IgD-negative memory B cell (primary cell): ENCODE results near the gene CDH20. TPM values are rescaled to one million over a fixed set of nuclear protein-coding genes. Genes with fewer than 3 reads are reported as not detected.
A peak's percentile ranks its signal among the peaks of the same experiment; 100 is the strongest.

Source experiments
- H3K27ac Mint-ChIP-seq, 3 donors: one replicate each; pipeline ENCODE4 v1.8.0; 2020 to 2022; ENCODE audit warnings: mild to moderate bottlenecking in 3 of 3, mixed read lengths in 3 of 3, moderate library complexity in 1 of 3
- H3K27me3 Mint-ChIP-seq: one replicate; pipeline ENCODE4 v1.8.0; 2021; ENCODE audit warnings: mixed read lengths
- H3K36me3 Mint-ChIP-seq: one replicate; pipeline ENCODE4 v1.8.0; 2020; ENCODE audit warnings: mild to moderate bottlenecking, mixed read lengths
- H3K4me1 Mint-ChIP-seq, 3 donors: one replicate each; pipeline ENCODE4 v1.8.0; 2020 to 2022; ENCODE audit warnings: mixed read lengths in 3 of 3, mild to moderate bottlenecking in 1 of 3
- H3K4me3 Mint-ChIP-seq, 4 donors: one replicate each; pipeline ENCODE4 v1.8.0; 2020 to 2022; ENCODE audit warnings: mild to moderate bottlenecking in 4 of 4, mixed read lengths in 4 of 4, moderate library complexity in 3 of 4
- H3K9me3 Mint-ChIP-seq, 3 donors: one replicate each; pipeline ENCODE4 v1.8.0; 2020 to 2021; ENCODE audit warnings: mixed read lengths in 3 of 3, mild to moderate bottlenecking in 1 of 3
- polyA plus RNA-seq: library from polyadenylated mRNA; unstranded; fragments of 300-500 nt; fragmentation: Illumina TruSeq; gene quantifications from one replicate; pipeline ENCODE4 v1.2.3, GENCODE V29; 2021

CDH20 gene
- polyA plus RNA-seq, 1 donor from 2014 or later = not detected

DNA sequence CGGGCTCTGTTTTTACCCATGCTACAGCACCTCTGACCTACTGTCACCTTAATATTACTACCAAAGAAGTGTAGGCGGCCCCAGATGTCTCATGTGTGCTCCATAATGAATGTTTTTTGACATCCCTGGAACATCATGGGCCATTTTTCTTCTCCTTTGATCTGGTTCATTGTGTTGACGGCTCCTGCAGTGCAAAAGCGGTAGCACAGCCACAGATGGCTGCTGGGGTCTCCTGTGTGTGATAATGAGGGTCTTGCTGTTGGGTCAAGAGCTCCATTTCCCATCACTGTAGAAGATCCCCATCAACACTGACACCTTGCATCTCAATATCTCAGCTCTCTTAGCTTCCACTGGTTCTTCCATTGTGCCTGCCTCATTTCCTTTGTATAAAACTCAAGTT lies 95.0 kb downstream of the CDH20 start:
- no peak overlapping the region for H3K27ac Mint-ChIP-seq
- no peaks in the 10 kb centered on the region for H3K36me3 Mint-ChIP-seq
- H3K27me3 Mint-ChIP-seq = no peaks in the 10 kb centered on the region
- peaks cover 0 to 2% (median 0%) of the 10 kb centered on the region in 3 donors for H3K9me3 Mint-ChIP-seq
- no peak overlapping the region for H3K4me3 Mint-ChIP-seq
- H3K4me1 Mint-ChIP-seq = no peaks in the 10 kb centered on the region

DNA sequence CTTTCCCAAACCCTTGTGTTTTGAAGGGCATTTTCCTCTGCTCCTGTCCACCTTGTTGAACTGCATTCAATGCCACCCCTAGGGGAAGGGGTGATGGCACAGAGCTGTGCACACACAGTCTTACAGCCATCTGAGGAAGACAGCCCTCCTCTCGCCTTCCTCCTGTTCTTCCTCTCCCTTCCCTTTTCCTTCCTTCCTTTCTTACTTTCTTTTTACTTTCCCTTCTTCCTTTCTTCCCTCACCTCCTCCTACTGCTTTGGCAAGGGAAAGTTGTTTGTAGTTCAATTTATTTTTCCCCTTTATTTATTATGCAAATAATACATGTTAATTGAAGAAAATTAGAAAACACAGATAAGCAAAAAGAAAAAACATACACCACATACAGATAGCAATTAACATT lies 99.4 kb downstream of the CDH20 start:
- H3K9me3 Mint-ChIP-seq = peaks cover 0 to 2% (median 0%) of the 10 kb centered on the region in 3 donors
- no peaks in the 10 kb centered on the region for H3K27me3 Mint-ChIP-seq
- peak overlapping the region in 1 of 3 donors; percentile 54 for H3K27ac Mint-ChIP-seq
- no peaks in the 10 kb centered on the region for H3K4me1 Mint-ChIP-seq
- H3K36me3 Mint-ChIP-seq = no peaks in the 10 kb centered on the region
- H3K4me3 Mint-ChIP-seq = no peak overlapping the region

DNA sequence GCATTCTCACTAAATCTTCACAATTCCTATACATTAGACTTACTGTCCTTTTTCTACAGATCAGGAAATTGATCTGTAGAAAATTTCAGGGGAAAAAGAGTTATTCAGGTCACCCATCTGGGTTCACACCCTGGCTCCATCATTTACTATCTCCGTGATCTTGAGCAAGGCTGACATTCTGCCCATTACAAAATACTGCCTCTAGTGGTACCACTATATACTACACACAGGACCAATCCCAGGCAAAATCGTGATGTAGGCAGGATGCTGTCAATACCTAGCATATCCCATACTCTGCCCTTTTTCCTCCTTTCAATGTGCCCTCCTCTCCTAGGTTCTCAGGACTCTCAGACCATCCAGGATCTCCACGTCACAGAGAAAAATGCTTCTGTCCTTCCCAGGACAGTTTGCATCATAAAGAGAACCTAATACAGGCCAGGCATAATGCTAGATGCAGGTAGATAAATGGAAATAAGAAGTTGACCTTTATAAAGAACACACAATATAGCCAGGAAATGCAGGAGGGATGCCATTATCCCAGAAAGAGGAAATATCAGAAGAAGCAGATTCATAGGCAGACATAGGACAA lies 101.9 kb downstream of the CDH20 start:
- H3K4me3 Mint-ChIP-seq = no peak overlapping the region
- no peaks in the 10 kb centered on the region for H3K36me3 Mint-ChIP-seq
- H3K27me3 Mint-ChIP-seq = no peaks in the 10 kb centered on the region
- H3K9me3 Mint-ChIP-seq = peaks cover 0 to 2% (median 0%) of the 10 kb centered on the region in 3 donors
- no peaks in the 10 kb centered on the region for H3K4me1 Mint-ChIP-seq
- no peak overlapping the region for H3K27ac Mint-ChIP-seq

DNA sequence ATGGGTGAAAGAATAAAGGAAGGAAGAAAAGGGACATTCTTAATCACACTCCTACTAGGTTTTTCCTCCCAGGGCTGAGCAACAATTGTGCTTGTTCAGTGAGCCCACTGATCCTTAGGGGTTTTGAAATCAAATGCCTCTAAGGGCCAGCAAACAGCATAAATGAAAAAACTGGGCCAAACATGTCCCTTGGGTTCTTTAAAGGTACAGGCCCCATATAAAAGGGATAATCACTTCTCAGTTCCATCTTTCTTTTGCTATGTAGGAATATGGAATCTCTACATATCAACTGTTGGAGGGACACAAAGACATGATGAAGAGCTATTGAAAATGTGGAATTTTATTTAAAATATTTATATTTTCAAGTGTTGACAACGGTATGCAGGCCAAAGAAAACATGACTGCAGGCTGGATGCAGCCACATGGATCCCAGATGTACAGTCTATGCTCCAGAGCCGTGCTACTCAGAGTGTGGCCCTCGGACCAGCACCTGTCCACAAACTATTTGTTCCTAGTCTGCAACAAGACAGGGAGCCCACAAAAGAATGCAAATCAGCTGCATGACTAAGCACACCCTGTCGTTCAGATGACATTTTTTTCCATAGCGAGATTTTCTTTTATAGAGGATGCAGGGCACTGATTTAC lies 110.0 kb downstream of the CDH20 start:
- peaks cover 2% of the 10 kb centered on the region for H3K27me3 Mint-ChIP-seq
- no peak overlapping the region for H3K4me3 Mint-ChIP-seq
- peaks cover 0 to 13% (median 4%) of the 10 kb centered on the region in 3 donors for H3K9me3 Mint-ChIP-seq
- H3K36me3 Mint-ChIP-seq = no peaks in the 10 kb centered on the region
- H3K27ac Mint-ChIP-seq = no peak overlapping the region
- peaks cover 3 to 6% (median 4%) of the 10 kb centered on the region in 3 donors for H3K4me1 Mint-ChIP-seq

DNA sequence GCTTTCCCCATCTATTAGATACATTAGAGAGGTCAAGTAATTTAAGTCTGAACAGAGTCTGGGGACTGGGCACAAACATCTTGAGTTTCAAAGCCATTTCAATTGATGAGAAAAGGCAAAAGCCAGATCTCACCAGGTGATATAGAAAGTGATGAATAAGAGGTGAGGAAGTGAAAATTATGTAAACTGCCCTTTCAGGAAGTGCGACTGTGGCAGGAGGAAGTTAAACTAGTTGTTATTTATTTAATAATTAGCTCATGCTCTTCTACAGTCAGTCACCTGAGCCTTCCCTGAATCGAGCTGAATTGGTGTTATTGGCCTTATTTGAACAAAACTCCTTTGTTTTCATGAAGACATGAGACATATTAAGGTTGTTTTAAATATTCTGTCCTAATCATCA lies 115.1 kb downstream of the CDH20 start:
- H3K36me3 Mint-ChIP-seq = no peaks in the 10 kb centered on the region
- peak overlapping the region; percentile 8 to 93 (median 91) for H3K27ac Mint-ChIP-seq
- H3K9me3 Mint-ChIP-seq = peaks cover 4 to 19% (median 6%) of the 10 kb centered on the region in 3 donors

DNA sequence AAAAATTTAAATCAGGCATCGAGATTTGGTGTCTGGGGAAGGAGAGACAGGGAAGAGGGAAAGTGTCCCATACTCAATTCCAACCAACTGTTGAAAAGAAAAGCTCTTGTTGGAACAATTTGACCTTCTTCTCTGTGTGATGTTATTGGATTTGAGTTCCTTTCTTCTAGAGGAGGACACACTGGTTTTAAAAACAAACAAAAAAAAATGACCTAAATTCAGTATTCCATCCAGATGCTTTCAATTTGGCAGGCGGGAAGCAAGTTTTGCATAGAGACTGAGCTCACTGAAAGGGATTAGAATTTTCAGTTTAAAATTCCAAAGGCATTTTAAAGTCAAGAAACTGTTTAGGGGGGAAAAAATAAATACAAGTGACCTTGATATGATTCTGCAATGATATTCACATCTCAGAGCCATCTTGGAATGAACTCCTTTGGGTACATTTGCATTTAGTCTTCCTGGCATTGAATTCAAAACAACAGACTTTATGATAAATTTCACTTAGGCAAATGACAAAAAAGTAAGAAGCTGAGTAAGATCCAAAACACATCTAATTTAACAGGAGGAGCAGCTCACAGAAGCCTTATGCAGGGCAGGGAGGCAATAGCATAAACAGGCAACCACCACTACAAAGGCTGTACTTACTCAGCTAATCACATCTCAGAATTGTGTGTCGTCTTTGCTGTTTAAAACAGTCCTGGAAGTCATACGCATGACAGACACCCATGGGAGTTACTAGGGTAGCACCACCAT lies 126.8 kb downstream of the CDH20 start:
- Mint-ChIP-seq H3K9me3 (peaks cover 0 to 4% (median 2%) of the 10 kb centered on the region in 3 donors), H3K27ac (no peak overlapping the region), H3K27me3 (peaks cover 15% of the 10 kb centered on the region), H3K4me3 (no peak overlapping the region), H3K4me1 (no peaks in the 10 kb centered on the region), H3K36me3 (peaks cover 3% of the 10 kb centered on the region)

More for the DNA sequence above, 115.1 kb downstream of the CDH20 start:
- Mint-ChIP-seq H3K4me3 (peak overlapping the region in 1 of 4 donors; percentile 55), H3K27me3 (peaks cover 2% of the 10 kb centered on the region), H3K4me1 (peaks cover 10 to 13% (median 13%) of the 10 kb centered on the region in 3 donors)

DNA sequence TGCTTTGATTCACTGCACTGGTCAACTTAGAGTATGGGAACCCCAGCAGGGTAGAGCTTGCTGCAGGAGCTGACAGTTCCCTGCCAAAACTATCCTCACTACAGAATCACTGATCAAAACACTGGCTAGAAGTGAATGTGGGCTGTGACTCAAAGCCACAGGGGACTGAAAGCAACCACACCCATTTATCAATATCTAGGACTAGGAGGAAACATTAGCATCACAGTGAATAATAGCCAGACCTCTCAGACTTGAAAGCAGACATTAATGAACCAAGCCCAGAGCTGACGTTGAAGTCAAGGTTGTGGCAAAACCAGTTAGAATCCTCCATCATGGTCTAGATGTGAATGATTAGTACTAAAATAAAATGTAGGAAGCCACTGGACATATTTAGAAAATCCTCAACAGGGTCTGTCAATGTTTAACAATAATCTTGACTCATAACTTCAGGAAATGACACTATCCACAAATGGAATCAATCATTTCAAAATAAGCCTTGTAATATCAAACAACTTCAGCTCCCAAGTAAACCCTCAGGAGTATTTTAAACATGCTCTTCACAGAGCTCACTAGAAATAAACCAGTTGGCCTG lies 131.4 kb downstream of the CDH20 start:
- no peak overlapping the region for H3K4me3 Mint-ChIP-seq
- H3K4me1 Mint-ChIP-seq = no peaks in the 10 kb centered on the region
- no peak overlapping the region for H3K27ac Mint-ChIP-seq
- H3K36me3 Mint-ChIP-seq = peaks cover 3% of the 10 kb centered on the region
- peaks cover 10% of the 10 kb centered on the region for H3K27me3 Mint-ChIP-seq
- peaks cover 0 to 3% (median 0%) of the 10 kb centered on the region in 3 donors for H3K9me3 Mint-ChIP-seq

DNA sequence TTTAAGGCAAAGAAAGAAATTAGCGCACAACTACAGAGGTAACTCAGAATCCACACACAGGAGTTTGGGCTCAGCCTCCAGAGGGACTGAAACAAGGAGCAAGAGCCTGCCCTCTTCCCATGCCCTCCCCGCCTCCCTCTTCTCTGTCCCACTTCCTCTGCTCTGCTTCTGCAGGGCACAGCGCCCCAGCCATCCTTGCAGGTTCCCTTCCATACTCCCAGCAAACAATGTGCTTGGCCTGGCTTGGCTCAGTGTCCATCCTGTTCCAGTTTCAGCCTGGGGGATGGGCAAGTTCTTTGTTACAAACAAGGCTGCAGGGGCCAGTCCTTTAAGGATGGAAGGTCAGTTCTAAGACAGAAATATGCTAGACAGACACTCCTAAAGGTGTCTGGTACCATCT lies 133.5 kb downstream of the CDH20 start:
- H3K27me3 Mint-ChIP-seq = peaks cover 10% of the 10 kb centered on the region
- peaks cover 3% of the 10 kb centered on the region for H3K36me3 Mint-ChIP-seq

DNA sequence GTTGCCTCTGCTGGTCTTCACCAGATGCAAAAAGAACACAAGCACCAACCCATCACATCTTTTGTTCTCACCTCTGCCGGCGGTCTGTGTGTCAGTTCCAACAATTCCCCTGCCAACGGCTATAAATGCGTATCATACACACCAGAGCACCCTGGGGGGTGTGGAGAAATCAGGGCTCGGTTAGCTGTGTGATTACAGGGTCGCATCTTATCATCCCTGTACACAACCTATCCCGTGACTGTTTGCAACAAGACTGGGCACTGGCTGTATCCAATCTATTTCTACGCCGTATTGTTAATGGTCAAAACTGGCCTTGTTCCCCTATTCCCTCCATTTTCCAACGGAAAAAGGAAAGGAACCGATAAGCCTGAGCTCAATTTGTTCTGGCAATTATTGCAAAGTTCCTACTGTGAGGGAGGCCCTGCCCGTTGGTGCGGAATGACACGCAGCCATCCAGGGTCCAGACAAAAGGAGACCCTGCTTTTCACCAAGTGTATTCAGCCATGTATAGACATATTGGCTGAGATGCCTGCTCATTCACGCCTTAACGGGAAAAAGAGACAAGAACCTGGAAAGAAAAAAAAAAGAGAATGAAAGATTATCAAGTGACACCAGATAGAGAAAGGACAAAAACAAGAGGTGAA lies 136.9 kb downstream of the CDH20 start:
- H3K27me3 Mint-ChIP-seq = peaks cover 6% of the 10 kb centered on the region

More for the DNA sequence above, 133.5 kb downstream of the CDH20 start:
- Mint-ChIP-seq H3K4me1 (no peaks in the 10 kb centered on the region), H3K9me3 (peaks cover 0 to 3% (median 0%) of the 10 kb centered on the region in 3 donors), H3K27ac (no peak overlapping the region), H3K4me3 (no peak overlapping the region)

DNA sequence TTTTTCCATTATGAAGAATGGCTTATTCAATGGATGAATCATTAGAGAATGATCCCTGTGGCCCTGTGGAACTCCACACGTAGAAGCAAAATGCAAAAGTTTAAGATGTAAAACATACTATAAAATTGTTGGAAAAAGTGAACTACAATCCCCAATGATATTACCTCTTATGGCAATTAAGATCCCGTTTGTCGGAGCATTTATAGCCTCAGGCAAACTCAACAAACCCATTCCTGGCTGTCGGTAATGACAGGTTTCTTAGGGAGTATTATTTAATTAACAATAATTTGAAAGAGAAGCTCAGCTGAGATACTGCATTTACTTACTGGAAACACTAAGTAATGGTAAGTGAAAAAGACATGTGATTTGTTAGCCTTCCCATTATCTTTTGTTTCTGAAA lies 138.3 kb downstream of the CDH20 start:
- Mint-ChIP-seq H3K4me1 (no peaks in the 10 kb centered on the region), H3K4me3 (no peak overlapping the region), H3K27ac (no peak overlapping the region), H3K36me3 (no peaks in the 10 kb centered on the region), H3K27me3 (peaks cover 7% of the 10 kb centered on the region), H3K9me3 (no peaks in the 10 kb centered on the region)

More for the DNA sequence above, 136.9 kb downstream of the CDH20 start:
- H3K4me1 Mint-ChIP-seq = no peaks in the 10 kb centered on the region
- no peak overlapping the region for H3K4me3 Mint-ChIP-seq
- H3K27ac Mint-ChIP-seq = no peak overlapping the region
- no peaks in the 10 kb centered on the region for H3K36me3 Mint-ChIP-seq
- H3K9me3 Mint-ChIP-seq = no peaks in the 10 kb centered on the region

DNA sequence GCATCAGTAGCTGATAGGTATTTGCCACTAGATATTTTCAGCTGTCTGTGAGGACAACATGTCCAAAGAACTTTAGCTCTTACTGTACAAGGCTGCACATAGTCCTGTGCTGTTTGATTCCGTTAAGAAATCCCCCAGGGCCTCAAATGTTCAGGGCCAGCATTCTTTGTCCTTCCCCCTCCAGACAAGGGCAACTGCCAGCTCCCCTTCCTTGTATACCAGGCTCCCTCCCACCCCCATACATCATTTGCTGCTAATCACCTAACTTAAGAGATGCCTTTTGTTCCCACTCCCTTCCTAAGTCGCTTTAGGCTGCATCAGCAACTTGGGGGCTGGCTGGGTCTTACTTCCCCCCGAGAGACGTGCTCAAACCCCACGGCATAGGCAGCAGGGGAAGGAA lies 138.7 kb downstream of the CDH20 start:
- Mint-ChIP-seq H3K36me3 (no peaks in the 10 kb centered on the region), H3K4me3 (no peak overlapping the region), H3K4me1 (no peaks in the 10 kb centered on the region), H3K27ac (no peak overlapping the region), H3K27me3 (peaks cover 5% of the 10 kb centered on the region), H3K9me3 (no peaks in the 10 kb centered on the region)

DNA sequence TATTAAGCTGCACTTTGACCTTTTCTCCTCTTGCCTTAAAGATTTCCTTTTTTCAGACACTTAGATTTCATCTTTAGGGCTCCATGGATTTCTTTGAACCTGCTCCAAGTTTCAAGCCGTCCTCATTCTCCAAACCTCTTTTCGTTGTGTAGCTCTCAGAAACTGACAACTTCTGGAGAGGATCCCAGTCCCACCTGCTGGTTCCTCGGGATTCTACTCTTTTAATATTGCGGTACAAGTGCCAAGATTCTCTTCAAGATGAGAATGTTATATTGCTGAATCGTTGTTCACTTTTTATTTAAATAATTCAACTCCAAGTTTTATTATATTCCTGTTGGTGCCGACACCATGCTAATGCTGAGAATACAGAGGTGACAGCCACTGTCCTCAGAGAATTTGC lies 141.1 kb downstream of the CDH20 start:
- Mint-ChIP-seq H3K9me3 (no peaks in the 10 kb centered on the region), H3K36me3 (no peaks in the 10 kb centered on the region), H3K4me1 (no peaks in the 10 kb centered on the region), H3K4me3 (no peak overlapping the region), H3K27ac (no peak overlapping the region), H3K27me3 (peaks cover 5% of the 10 kb centered on the region)

DNA sequence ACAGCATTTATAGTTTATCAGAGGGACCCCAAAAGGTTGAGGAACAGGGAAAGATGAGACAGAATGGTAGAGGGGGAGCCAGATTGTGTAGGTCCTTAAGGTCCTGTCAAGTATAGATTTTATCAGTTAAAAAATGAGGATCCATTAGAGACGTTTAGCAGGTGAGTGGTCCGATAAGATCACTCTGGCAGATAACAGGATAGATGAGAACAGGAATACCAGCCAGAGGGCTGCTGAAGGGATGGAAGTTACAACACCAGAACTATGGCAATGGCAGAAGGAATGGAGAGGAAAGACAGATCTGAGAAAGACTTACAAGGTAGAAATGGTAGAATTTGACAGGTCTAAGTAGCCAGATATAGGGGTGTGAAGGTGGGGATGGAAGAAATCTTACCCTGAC lies 141.7 kb downstream of the CDH20 start:
- H3K27ac Mint-ChIP-seq = no peak overlapping the region
- peaks cover 10% of the 10 kb centered on the region for H3K27me3 Mint-ChIP-seq
- H3K9me3 Mint-ChIP-seq = peaks cover 0 to 4% (median 0%) of the 10 kb centered on the region in 3 donors
- no peak overlapping the region for H3K4me3 Mint-ChIP-seq
- no peaks in the 10 kb centered on the region for H3K4me1 Mint-ChIP-seq
- H3K36me3 Mint-ChIP-seq = no peaks in the 10 kb centered on the region

DNA sequence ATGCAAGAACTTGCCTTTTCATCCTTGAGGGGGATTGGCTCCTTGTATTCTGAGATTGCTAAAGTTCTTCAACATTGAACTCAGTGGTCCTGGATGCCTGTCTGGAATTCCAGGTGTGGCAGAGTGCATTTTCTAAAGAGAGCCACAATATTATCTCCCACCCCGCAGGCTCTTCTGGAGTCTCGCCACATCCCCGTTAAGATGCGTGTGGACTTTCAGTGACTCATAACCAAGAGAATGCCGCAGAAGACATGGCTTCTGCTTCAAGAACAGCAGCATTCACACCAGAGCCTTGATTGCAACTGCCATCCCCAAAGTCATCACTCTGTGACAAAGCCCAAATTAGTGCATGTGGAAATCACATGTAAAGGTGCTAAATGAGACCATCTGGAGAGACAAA lies 142.7 kb downstream of the CDH20 start:
- Mint-ChIP-seq H3K4me1 (no peaks in the 10 kb centered on the region), H3K36me3 (no peaks in the 10 kb centered on the region), H3K27me3 (peaks cover 10% of the 10 kb centered on the region), H3K27ac (no peak overlapping the region), H3K4me3 (no peak overlapping the region), H3K9me3 (peaks cover 0 to 4% (median 0%) of the 10 kb centered on the region in 3 donors)

DNA sequence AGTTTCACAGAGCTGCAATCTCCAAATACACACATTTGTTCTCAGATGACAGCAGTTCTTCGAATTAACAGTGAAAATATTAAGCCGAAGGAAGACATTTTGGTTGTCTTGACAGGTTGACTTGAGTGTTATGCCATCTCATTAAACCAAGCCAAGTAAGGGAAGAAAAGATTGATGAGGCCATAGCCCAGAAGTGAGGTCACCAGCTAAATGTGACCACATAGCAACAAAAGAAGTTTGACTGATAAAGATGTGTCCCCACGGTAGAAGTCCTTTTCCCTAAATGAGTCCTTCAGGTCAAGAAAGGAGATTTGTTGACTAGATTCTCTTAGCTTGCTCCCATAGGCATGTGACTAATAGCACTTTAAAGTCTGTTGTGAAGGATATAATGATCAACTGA lies 156.1 kb downstream of the CDH20 start:
- Mint-ChIP-seq H3K27me3 (no peaks in the 10 kb centered on the region), H3K36me3 (no peaks in the 10 kb centered on the region)

More for the DNA sequence above, 156.1 kb downstream of the CDH20 start:
- H3K27ac Mint-ChIP-seq = no peak overlapping the region
- no peaks in the 10 kb centered on the region for H3K4me1 Mint-ChIP-seq
- H3K9me3 Mint-ChIP-seq = no peaks in the 10 kb centered on the region
- H3K4me3 Mint-ChIP-seq = no peak overlapping the region
